GM18867 (cell line): ENCODE measurements around the gene GPN1.
A peak's percentile ranks its signal among the peaks of the same experiment; 100 is the strongest.
"Not testable (repeated sequence)": the region's sequence is repeated elsewhere in the genome, so short reads cannot be mapped to it uniquely, and the experiment has no call there.

Source experiments
- ATAC-seq: cut with Tn5 transposase; IDR thresholded peaks from one replicate; pipeline ENCODE4 v1.9.1; 2021; ENCODE audit warnings: mild to moderate bottlenecking, moderate library complexity; ENCODE audit not compliant: unreplicated experiment

Gene GPN1

GRCh38 chr2:27628767-27629709 is at the start of gene GPN1, which contains the start of gene CCDC121:
Gene GPN1, plus strand, starts transcription at chr2:27629050. Its CDS starts 9 bp downstream, at chr2:27629059.
Gene CCDC121, minus strand, starts transcription at chr2:27629012. Its CDS starts 1,213 bp downstream, at chr2:27627799.
- peak; percentile 99 for ATAC-seq

DNA sequence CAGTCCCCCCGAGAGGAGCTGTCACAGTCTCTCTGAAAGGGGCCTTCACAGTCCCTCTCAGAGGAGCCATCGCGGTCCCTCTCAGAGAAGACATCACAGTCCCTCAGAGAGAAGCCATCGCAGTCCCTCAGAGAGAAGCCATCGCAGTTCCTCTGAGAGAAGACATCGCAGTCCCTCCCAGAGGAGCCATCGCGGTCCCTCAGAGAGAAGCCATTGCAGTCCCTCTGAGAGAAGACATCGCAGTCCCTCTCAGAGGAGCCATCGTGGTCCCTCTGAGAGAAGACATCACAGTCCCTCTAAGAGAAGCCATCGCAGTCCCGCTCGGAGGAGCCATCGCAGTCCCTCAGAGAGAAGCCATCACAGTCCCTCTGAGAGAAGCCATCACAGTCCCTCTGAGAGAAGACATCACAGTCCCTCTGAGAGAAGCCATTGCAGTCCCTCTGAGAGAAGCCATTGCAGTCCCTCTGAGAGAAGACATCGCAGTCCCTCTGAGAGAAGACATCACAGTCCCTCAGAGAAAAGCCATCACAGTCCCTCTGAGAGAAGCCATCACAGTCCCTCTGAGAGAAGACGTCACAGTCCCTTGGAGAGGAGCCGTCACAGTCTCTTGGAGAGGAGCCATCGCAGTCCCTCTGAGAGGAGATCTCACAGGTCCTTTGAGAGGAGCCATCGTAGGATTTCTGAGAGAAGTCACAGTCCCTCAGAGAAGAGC is 47.3 kb upstream of the GPN1 start:
- ATAC-seq, result no peak

DNA sequence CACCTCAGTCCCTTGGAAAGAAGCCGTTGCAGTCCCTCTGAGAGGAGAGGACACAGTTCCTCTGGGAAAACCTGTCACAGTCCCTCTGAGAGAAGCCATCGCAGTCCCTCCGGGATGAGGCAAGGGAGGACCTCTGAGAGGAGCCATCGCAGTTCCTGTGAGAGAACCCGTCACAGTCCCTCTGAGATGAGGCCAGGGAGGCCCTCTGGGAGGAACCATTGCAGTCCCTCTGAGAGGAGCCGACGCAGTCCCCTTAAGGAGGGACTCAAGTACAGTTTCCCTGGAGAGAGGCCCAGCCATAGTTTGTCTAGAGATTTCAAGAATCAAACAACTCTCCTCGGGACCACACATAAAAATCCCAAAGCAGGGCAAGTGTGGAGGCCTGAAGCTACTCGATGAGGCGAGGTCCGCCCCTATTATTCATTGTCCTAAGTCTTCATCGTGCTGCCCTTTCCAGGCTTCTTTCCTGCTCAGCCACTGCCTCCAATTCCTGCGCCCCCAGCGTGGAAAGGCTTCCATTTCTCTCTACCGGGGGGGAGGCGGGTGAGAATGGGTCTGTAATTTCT is 46.6 kb upstream of the GPN1 start:
- no peak for ATAC-seq

DNA sequence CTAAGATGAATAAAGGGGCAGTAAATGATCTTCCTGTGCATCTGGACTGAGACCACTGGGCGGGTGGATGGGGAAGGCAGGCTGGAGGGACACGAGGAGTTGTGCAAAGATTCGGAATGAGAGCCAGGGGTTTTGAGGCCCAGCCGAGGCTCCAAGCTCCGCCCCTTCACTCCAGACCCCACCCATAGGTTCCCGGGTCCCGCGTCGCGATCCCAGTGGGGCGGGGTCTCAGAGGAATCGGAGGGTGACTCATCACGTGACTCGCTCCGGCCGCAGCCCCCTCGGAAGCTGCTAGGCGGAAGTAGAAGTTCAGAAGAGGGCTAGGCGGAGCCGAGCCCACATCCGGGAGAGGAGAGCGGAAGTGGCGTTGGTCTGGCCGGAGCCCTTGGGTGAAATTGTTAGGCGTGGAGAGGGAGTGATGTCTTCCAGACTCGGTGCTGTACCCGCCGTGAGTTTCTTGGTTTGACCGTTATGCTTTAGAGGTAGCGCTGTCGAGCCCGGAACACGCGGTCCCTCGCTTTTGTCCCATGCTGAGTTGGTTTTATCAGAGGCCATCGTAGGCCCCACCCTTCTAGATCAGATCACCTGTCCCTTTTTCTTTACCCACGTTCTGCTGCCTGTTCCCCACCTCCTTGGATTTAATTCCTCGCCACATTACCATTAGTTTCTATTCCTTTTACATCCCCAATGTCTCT is 46.0 kb upstream of the GPN1 start, which contains the start of gene ZNF512:
Gene ZNF512, plus strand, starts transcription at position 348 of the 695 bp plus-strand sequence. Its CDS starts 71 bp downstream, at position 419.
- ATAC-seq, result peak; percentile 96

DNA sequence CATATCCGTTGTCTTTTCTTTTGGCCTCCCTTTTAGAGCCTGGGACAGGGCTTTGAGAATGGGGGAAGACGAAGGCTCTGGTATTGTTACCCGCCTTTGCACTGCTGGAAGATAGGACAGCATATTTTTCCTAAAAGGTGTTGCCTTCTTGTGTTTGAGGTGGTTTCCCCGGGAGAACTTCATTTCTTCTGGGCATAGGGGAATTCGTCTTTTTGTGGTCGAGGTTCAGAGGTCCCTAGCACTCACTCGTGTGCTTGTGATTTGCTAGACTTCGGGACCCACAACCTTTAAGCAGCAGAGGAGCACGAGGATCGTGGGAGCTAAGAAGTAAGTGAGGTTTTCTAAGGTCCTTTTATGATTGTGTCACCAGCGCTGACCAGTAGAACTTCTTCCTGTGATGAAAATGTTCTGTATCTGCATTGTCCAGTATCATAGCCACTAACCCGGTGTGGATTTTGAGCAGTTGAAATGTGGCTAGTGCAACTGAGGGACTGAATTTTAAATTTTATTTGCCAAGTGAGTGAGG is 45.4 kb upstream of the GPN1 start:
- ATAC-seq, result no peak

DNA sequence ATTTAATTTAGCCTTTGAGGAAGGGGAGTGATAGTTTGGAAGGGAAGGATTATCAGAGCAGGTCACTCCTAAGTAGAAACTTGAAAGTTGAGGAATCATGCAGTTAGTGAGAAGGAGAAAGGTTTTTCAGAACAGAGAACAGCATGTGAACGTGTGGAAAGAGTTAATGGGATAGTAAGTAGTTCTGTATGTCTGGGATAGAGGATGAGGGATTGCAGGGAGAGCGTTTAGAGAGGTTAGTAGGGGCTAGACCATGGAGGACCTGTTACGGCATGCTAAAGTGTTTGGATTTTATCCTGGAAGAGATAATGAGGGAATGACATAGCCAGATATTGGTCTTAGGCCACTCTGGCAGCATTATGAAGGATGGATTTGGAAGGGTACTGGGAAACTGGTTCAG is 44.3 kb upstream of the GPN1 start:
- no peak for ATAC-seq

DNA sequence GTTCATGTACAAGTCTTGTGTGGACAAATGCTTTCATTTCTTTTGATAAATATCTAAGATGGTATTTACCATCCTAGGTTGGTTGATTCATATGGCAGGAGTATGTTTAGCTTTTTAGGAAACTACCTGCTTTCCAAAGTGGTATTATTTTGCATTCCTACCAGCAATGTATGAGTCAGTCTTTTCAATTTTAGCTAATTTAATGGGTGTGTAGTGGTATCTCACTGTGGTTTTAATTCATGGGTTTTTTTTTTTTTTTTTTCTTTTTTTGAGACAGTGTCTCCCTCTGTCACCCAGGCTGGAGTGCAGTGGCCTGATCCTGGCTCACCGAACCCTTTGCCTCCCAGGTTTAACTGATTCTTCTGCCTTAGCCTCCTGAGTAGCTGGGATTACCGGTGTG is 41.8 kb upstream of the GPN1 start:
- ATAC-seq, result no peak

- no peak for ATAC-seq
Observed at GRCh38 chr2:27588308-27588707, 40.5 kb upstream of the GPN1 start.

- ATAC-seq, result no peak
Observed at GRCh38 chr2:27591745-27592144, 37.1 kb upstream of the GPN1 start.

- no peak for ATAC-seq
Observed at GRCh38 chr2:27593240-27593639, 35.6 kb upstream of the GPN1 start.

GRCh38 chr2:27594020-27594703 is 34.7 kb upstream of the GPN1 start:
- ATAC-seq, result not testable (repeated sequence)

DNA sequence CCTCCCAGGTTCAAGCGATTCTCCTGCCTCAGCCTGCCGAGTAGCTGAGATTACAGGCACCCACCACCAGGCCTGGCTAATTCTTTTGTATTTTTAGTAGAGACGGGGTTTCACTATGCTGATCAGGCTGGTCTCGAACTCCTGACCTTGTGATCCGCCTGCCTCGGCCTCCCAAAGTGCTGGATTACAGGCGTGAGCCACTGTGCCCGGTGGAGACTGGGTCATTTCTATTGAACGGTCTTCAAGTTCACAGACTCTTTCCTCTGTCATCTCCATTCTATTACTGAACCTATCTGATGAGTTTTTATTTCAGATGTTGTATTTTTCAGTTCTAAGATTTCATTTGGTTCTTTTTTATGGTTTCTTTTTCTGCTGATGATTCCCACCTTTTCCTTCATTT is 33.4 kb upstream of the GPN1 start:
- not testable (repeated sequence) for ATAC-seq

GRCh38 chr2:27596627-27597026 is 32.2 kb upstream of the GPN1 start:
- ATAC-seq, result no peak

DNA sequence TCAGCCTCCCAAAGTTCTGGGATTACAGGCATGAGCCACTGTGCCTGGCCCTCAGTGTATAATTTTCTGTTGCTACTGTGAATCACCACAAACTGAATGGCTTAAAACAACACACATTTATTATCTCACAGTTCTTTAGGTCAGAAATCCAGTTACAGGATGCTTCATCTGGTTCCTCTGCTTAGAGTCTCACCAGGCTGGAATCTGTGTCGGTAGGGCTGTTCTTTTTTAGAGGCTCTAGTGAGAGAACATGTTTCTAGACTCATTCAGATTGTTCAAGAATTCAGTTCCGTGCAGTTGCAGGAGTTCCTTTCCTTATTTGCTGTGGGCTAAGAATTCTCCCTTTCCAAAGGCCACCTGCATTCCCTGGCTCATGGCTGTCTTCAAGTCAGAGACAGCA is 22.2 kb upstream of the GPN1 start:
- no peak for ATAC-seq

DNA sequence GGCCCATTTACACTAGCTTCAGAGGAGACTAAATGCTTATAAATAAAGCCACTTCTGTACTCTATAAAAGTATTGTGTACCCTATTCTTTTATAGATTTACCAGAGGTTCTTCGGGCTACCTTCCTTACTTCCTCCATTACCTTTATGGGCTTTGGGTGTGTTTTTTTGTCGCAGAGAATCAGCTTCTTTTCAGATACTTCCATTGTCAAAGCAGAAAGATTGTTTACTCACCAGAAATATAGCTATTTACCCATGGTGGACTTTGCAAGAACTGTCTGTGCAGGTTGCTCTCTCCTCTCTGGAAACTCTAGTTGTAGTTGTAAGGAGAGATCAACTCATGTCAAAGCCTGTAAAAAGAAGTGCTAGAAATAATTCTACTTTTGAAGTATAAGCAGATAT is 14.9 kb upstream of the GPN1 start:
- ATAC-seq, result no peak

GRCh38 chr2:27615316-27615715 is 13.5 kb upstream of the GPN1 start:
- no peak for ATAC-seq

- no peak for ATAC-seq
Observed at GRCh38 chr2:27621524-27621923, 7.3 kb upstream of the GPN1 start.

GRCh38 chr2:27622921-27623384 is 5.9 kb upstream of the GPN1 start:
- ATAC-seq, result no peak

DNA sequence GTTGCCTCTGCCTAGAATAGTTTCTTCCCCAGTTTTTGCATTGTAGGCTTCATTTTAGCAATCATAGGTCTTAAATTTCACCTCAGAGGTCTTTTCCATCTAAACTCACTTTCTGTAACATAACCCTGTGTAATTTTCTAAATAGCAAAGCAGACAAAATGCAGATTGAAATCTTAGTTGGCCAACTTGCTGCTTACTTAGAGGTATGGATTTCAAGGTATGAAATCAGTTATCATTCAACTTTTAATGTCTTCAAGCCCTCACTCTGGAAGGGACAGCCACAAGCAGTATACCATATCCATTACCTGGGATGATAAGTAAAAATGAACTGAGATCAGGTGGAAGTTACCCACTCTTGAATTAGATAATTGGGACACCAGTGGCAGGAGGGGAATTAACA is 3.9 kb upstream of the GPN1 start:
- ATAC-seq, result no peak

DNA sequence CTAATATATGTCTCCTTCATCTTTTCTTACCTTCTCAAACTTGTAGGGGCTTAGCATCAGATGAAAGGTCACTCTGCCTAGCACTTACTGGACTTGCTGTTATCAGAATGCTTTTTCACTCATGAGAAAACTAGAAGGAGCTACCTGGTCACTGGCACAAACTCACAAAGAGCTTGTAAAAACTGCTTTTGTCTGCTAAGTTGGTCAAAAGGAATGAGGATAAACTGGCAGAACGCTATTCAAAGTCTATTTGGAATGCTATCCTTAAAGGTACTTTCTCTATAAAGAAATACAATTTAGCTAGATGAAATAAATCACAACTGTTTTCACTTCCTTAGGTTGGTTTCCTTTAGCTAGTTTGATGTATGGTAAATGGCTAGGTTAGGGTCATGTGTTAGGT is 2.5 kb upstream of the GPN1 start:
- not testable (repeated sequence) for ATAC-seq
